GM12874 (cell line): ENCODE data around the gene RNASE13.
A peak's percentile ranks its signal among the peaks of the same experiment; 100 is the strongest.

Source experiments
- TF ChIP-seq, protein P1 (sequence below): IDR thresholded peaks from 2 replicates; pipeline ENCODE4 v1.5.1; 2011; ENCODE audit warnings: low read depth, mild to moderate bottlenecking, control low read depth, low read length, moderate library complexity; ENCODE audit not compliant: insufficient read depth

RNASE13 gene

DNA sequence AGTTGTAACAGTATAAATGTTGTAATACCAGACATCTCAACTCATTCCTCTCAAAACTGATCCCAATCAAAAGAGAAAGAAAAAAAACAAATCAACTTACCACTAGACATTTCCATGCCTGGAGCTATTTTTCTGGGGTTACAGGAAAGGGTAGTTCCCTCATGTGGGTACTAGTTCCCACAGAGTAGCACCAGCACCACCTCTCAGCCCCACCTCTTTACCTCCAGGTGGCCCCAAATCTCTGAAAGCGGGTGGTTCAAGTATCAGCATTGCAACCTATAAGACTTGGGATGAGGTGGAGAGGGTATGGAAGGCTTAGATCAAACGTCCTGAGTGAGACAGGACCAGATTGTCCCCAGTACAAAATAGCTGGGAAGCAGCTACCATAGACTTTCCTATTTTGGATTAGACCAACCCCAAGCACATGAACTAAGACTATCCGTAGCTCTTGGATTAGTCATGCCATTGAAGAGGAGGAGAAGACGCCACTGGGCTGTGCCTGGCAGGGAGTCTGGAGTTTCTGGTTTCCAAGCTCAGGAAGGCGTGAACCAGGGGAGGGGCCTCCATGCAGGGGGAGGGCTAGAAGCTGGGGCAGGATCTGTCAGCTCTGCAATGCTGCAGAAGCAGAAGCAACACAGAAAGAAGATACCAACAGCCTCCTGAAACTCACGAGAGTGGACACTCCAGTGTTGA, 35.8 kb downstream of the RNASE13 start, which contains the start of gene SLC39A2:
Gene SLC39A2, plus strand, starts transcription at position 620 of the 693 bp plus-strand sequence. CDS start 154 bp downstream, outside the sequence.
- TF ChIP-seq, protein P1, sequence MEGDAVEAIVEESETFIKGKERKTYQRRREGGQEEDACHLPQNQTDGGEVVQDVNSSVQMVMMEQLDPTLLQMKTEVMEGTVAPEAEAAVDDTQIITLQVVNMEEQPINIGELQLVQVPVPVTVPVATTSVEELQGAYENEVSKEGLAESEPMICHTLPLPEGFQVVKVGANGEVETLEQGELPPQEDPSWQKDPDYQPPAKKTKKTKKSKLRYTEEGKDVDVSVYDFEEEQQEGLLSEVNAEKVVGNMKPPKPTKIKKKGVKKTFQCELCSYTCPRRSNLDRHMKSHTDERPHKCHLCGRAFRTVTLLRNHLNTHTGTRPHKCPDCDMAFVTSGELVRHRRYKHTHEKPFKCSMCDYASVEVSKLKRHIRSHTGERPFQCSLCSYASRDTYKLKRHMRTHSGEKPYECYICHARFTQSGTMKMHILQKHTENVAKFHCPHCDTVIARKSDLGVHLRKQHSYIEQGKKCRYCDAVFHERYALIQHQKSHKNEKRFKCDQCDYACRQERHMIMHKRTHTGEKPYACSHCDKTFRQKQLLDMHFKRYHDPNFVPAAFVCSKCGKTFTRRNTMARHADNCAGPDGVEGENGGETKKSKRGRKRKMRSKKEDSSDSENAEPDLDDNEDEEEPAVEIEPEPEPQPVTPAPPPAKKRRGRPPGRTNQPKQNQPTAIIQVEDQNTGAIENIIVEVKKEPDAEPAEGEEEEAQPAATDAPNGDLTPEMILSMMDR = no peak

DNA sequence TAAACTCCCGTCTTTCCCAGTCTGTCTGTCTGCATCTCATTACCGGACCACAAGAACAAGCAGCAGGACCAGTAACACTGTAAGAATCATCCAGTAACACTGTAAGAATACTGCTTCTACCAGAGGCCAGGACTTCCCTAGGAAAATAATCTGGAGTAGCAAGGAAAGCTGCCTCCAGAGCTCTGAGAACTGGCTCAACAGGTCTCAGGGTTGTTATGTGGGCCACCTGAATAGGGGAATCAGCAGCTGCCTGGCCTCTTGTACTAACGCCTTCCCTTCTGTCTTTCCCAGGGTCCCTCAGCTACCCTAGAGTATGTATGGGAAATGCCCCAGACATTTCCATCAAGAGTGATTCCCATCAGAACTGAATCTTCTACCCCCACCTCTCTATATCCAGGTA, 36.5 kb downstream of the RNASE13 start:
- TF ChIP-seq, protein P1 = no peak

DNA sequence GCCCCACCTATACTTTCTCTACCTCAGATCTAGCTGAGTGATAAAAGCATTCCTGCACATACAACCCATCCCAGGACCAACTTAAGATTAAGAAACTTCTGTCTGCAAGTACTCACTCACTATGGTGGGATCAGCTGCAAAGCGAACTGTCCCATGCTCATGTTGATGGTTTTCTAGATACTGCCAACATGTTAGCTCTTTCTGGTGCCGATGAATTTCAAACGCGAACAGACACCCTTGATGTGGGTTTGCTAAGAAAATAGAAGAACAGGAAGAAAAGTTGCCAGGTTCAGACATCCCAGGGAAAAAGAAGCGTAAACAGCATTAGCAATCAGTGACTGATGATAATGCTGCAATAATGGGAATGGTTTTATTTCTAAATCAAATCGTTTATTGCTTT, 37.0 kb downstream of the RNASE13 start:
- TF ChIP-seq, protein P1 = no peak

DNA sequence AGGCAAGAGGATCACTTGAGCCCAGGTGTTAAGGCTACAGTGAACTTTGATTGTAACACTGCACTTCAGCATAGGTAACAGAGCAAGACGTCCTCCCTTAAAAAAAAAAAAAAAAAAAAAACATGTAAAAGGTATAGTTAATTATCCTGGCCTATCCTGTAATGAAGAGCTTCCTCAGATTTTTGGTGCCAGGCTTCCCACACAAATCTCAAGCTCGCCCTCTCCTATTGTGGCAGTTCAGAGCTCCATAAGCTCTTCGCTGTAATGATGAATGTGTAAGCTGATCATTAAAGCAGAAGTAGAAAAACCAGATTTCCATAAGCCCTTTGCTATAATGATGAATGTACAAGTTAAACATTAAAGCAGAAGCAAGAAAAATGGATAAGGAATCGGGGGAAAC, 37.5 kb downstream of the RNASE13 start:
- TF ChIP-seq, protein P1 = no peak

DNA sequence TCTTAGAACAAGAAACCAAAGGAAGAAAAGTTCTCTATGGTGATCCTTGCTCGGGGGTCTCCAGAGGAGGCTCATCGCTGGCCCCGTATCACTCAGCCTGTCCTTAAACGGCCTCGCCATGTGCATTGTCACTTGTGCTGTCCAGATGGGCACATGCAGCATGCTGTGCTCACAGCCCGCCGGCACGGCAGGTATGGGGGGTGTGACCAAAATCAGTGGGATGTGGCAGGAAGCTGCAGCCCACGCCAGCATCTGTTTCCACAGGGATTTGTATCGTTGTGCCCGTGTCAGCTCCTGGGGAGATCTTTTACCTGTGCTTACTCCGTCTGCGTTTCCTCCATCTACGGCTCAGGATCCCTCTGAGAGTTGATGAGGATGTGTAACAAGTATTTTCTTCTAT, 38.1 kb downstream of the RNASE13 start:
- TF ChIP-seq, protein P1 = no peak

DNA sequence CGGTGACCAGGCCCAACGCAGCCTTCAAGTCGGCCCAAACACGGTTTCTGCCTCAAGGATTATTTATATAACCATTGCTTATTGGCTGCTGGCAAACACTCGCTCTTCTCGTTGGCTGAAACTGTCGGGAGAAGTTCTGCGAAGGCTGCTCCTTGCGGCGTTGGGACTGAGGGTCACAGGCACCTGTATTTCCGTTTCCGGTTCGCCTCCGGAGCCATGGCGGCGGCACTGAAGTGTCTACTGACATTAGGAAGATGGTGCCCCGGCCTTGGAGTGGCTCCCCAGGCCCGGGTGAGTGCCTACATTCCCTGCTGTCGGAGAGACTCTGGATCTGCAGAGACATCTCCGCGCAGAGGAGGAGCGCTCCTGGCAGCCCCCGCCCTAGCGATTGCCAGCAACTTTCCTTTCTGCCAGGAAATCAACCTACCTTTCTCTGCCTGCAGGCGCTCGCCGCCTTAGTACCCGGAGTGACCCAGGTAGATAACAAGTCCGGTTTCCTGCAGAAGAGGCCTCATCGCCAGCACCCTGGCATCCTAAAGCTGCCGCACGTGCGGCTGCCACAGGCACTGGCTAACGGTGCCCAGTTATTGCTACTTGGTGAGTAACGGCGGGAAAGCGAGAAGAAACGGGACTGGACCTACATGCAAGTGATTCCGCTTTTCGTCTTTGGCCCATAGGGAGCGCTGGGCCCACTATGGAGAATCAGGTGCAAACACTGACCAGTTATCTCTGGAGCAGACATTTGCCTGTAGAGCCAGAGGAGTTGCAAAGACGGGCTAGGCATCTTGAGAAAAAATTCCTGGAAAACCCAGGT, 44.6 kb downstream of the RNASE13 start, which contains the start of gene METTL17:
Gene METTL17, plus strand, starts transcription at position 194 of the 814 bp plus-strand sequence. Its CDS starts 23 bp downstream, at position 217.
- TF ChIP-seq, protein P1 = peak; percentile 50

DNA sequence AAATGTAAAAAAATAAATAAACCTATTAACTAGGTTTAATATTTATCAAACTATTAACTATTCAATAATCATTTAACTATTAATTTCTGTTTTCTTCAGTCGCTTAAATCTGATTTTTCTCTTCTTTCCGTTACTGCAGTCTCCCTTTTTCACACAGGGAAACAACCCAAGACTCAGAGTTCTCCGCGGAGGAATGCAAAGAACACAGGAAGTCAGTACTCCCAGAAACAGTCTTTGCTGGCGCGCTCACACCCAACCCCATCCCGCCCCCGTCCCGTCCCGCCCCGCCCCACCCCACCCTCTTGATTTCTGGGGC, 45.2 kb downstream of the RNASE13 start:
- TF ChIP-seq, protein P1 = no peak
